H9 (cell line): ENCODE data around the gene TBX21. TPM values are rescaled to one million over a fixed set of nuclear protein-coding genes. Genes with fewer than 3 reads are reported as not detected.
A peak's percentile ranks its signal among the peaks of the same experiment; 100 is the strongest.

Experiments used
- DNase-seq: peaks from one replicate; pipeline ENCODE4 v3.0.0-alpha.2; 2017
- H2AFZ ChIP-seq: one replicate; pipeline ENCODE4 v1.6.1; 2013; ENCODE audit warnings: mild to moderate bottlenecking, low read length, control low read depth, moderate library complexity
- H2AK5ac ChIP-seq: 2 replicates; pipeline ENCODE4 v1.6.1; 2013; ENCODE audit warnings: low read length, control low read depth, mixed read lengths; ENCODE audit not compliant: insufficient read length
- H2BK120ac ChIP-seq: one replicate; pipeline ENCODE4 v1.6.1; 2013; ENCODE audit warnings: low read depth, mild to moderate bottlenecking, low read length, control low read depth, inconsistent platforms; ENCODE audit not compliant: poor library complexity, severe bottlenecking
- H2BK12ac ChIP-seq: 2 replicates; pipeline ENCODE4 v1.6.1; 2013; ENCODE audit warnings: low read length, control low read depth, mixed read lengths, low read depth; ENCODE audit not compliant: insufficient read length
- H2BK15ac ChIP-seq: 2 replicates; pipeline ENCODE4 v1.6.1; 2013; ENCODE audit warnings: low read depth, low read length, control low read depth
- H2BK20ac ChIP-seq: one replicate; pipeline ENCODE4 v1.6.1; 2013; ENCODE audit warnings: low read depth, mild to moderate bottlenecking, low read length, control low read depth, inconsistent platforms; ENCODE audit not compliant: poor library complexity, severe bottlenecking
- H2BK5ac ChIP-seq: 2 replicates; pipeline ENCODE4 v1.6.1; 2013; ENCODE audit warnings: low read length, control low read depth, mixed read lengths; ENCODE audit not compliant: insufficient read length
- H3K14ac ChIP-seq: 2 replicates; pipeline ENCODE4 v1.6.1; 2013; ENCODE audit warnings: low read length, control low read depth; ENCODE audit not compliant: insufficient read depth
- H3K18ac ChIP-seq: 2 replicates; pipeline ENCODE4 v1.6.1; 2013; ENCODE audit warnings: low read depth, mild to moderate bottlenecking, mixed read lengths, low read length, control low read depth; ENCODE audit not compliant: insufficient read length
- H3K23ac ChIP-seq: 2 replicates; pipeline ENCODE4 v1.6.1; 2013; ENCODE audit warnings: low read length, control low read depth, mixed read lengths, low read depth; ENCODE audit not compliant: insufficient read length
- H3K23me2 ChIP-seq: 2 replicates; pipeline ENCODE4 v1.6.1; 2013; ENCODE audit warnings: low read depth, mild to moderate bottlenecking, mixed read lengths, low read length, control low read depth; ENCODE audit not compliant: insufficient read length, poor library complexity, severe bottlenecking
- H3K27ac ChIP-seq: 2 replicates; pipeline ENCODE4 v1.5.1; 2013; ENCODE audit warnings: low read length, control low read depth, mixed read lengths, low read depth; ENCODE audit not compliant: insufficient read length
- H3K27me3 ChIP-seq: 2 replicates; pipeline ENCODE4 v1.6.1; 2013; ENCODE audit warnings: low read length, control low read depth, inconsistent platforms; ENCODE audit not compliant: insufficient read depth
- H3K4ac ChIP-seq: 2 replicates; pipeline ENCODE4 v1.6.1; 2013; ENCODE audit warnings: low read depth, mild to moderate bottlenecking, control low read depth, inconsistent platforms, low read length, moderate library complexity
- H3K4me1 ChIP-seq: 2 replicates; pipeline ENCODE4 v1.6.1; 2013; ENCODE audit warnings: low read length, control low read depth, inconsistent platforms; ENCODE audit not compliant: insufficient read depth
- H3K4me2 ChIP-seq: 2 replicates; pipeline ENCODE4 v1.6.1; 2013; ENCODE audit warnings: low read length, control low read depth, mixed read lengths; ENCODE audit not compliant: insufficient read length, insufficient read depth
- H3K56ac ChIP-seq: 2 replicates; pipeline ENCODE4 v1.6.1; 2013; ENCODE audit warnings: low read depth, mild to moderate bottlenecking, mixed read lengths, low read length, control low read depth; ENCODE audit not compliant: insufficient read length
- H3K79me1 ChIP-seq: 2 replicates; pipeline ENCODE4 v1.6.1; 2013; ENCODE audit warnings: low read depth, mild to moderate bottlenecking, moderate library complexity, low read length, control low read depth, inconsistent platforms; ENCODE audit not compliant: insufficient read depth, poor library complexity, severe bottlenecking
- H3K79me2 ChIP-seq: 2 replicates; pipeline ENCODE4 v1.6.1; 2013; ENCODE audit warnings: low read length, control low read depth, inconsistent platforms; ENCODE audit not compliant: insufficient read depth
- H3K9ac ChIP-seq: 2 replicates; pipeline ENCODE4 v1.6.1; 2013; ENCODE audit warnings: low read length, control low read depth, mixed read lengths; ENCODE audit not compliant: insufficient read length; ENCODE audit errors: extremely low read depth
- H3K9me3 ChIP-seq: one replicate; pipeline ENCODE4 v1.6.1; 2013; ENCODE audit warnings: low read depth, low read length, inconsistent platforms; ENCODE audit not compliant: control insufficient read depth
- H3T11ph ChIP-seq: one replicate; pipeline ENCODE4 v1.6.1; 2013; ENCODE audit warnings: mild to moderate bottlenecking, low read length, control low read depth, inconsistent platforms
- H4K20me1 ChIP-seq: one replicate; pipeline ENCODE4 v1.6.1; 2013; ENCODE audit not compliant: control insufficient read depth, insufficient read length, insufficient read depth
- H4K5ac ChIP-seq: 2 replicates; pipeline ENCODE4 v1.6.1; 2013; ENCODE audit warnings: low read depth, mild to moderate bottlenecking, mixed read lengths, low read length, control low read depth; ENCODE audit not compliant: insufficient read length
- H4K8ac ChIP-seq: replicated peaks from 2 replicates; pipeline ENCODE4 v1.6.1; 2013; ENCODE audit warnings: low read length, control low read depth, mixed read lengths, low read depth; ENCODE audit not compliant: insufficient read length
- H4K91ac ChIP-seq: 2 replicates; pipeline ENCODE4 v1.6.1; 2013; ENCODE audit warnings: low read depth, mild to moderate bottlenecking, moderate library complexity, mixed read lengths, low read length, control low read depth; ENCODE audit not compliant: insufficient read length
- H3K27ac Mint-ChIP-seq, 3 experiments: 2 replicates in 2 of 3; 3 replicates in 1 of 3; pipeline ENCODE4 v1.8.0; 2020 to 2021; ENCODE audit warnings: mixed read lengths in 3 of 3, mild to moderate bottlenecking in 1 of 3, moderate library complexity in 1 of 3
- H3K27me3 Mint-ChIP-seq: 2 replicates; pipeline ENCODE4 v1.8.0; 2021; ENCODE audit warnings: low read depth, mild to moderate bottlenecking, moderate library complexity, mixed read lengths
- H3K36me3 Mint-ChIP-seq, 3 experiments: 2 replicates in 2 of 3; 3 replicates in 1 of 3; pipeline ENCODE4 v1.8.0; 2020 to 2021; ENCODE audit warnings: low read depth in 3 of 3, mixed read lengths in 3 of 3; ENCODE audit not compliant: insufficient read depth in 1 of 3
- H3K4me1 Mint-ChIP-seq, 2 experiments: 2 replicates each; pipeline ENCODE4 v1.8.0; 2020; ENCODE audit warnings: mixed read lengths in 2 of 2
- H3K4me3 Mint-ChIP-seq, 2 experiments: 2 replicates in 1 of 2; 3 replicates in 1 of 2; pipeline ENCODE4 v1.8.0; 2020 to 2021; ENCODE audit warnings: mild to moderate bottlenecking in 2 of 2, mixed read lengths in 2 of 2, moderate library complexity in 1 of 2
- H3K9me3 Mint-ChIP-seq, 2 experiments: 2 replicates in 1 of 2; 3 replicates in 1 of 2; pipeline ENCODE4 v1.8.0; 2020; ENCODE audit warnings: mild to moderate bottlenecking in 2 of 2, mixed read lengths in 2 of 2, moderate library complexity in 1 of 2
- WGBS: extraction: QIAGEN DNeasy Blood & Tissue Kit; methylation state at CpG from one replicate; pipeline ENCODE4 v1.1.7; 2013; ENCODE audit warnings: missing lambda C conversion rate, low lambda C conversion rate, mixed read lengths; ENCODE audit not compliant: insufficient read length; ENCODE audit errors: extremely low coverage; 5-methylcytosine and 5-hydroxymethylcytosine counted together
- total RNA-seq: library from RNA; stranded (reverse); gene quantifications from 2 replicates; pipeline ENCODE4 v1.2.1, GENCODE V29; 2021
- TF ChIP-seq, protein P1 (sequence below): fragments of 200-600 bp; sonication (generic); conservative IDR thresholded peaks from 3 replicates; pipeline ENCODE4 v1.8.0; 2021; ENCODE audit warnings: antibody characterized with exemption, mild to moderate bottlenecking

Gene TBX21
- total RNA-seq, 1 experiment from 2014 or later, result not detected

DNA sequence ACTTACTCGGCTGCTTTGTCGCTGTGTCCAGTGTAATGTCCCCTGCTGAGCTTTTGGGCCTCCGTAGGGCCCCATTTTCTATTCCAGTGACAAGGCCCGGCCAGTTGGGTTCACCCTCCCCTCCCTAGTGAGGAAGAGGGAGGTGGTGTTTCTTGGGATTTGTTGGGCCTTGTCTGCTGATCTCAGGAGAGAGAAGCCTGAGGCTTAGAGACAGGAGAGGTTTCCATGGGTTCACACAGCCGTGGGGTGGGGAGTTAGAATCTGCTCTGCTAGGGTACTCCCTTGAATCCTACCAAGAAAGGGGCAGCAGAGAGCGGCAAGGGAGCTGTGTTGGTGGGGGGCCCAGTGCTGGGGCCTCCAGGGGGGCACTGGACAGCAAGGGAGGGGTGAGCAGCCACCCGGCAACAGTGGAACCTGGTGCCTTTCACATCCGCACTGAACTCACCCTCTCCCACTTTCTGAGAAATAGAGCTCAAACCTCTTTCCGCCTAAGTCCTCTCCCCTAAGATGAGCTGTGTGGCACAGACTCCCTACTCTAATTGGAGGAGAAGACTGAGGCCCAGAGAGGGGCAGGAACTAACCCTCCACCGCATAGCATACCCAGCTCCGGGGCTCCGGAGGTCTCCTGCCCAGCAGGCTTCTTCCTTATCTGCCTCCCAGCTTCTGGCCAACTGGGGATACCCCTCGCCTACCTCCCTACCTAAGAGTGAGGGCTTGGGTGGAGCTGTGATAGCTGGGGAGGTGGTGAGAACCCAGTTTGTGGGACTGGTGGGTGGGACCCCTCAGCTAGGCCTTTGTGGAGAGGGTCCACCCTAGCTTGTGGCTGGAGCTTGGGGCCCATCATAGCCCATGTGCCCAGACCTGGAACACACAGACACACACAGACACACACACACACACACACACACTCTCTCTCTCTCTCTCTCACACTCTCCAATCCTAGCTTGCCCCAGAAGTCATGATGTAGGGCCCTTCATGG is 32.3 kb upstream of the TBX21 start:
- Histone ChIP-seq H3K79me1 (no peaks in the 10 kb centered on the region), H3K4me2 (no peak overlapping the region), H4K5ac (no peak overlapping the region), H3K18ac (no peak overlapping the region), H3K9me3 (no peaks in the 10 kb centered on the region), H3K79me2 (no peaks in the 10 kb centered on the region), H3K14ac (no peak overlapping the region), H4K20me1 (no peaks in the 10 kb centered on the region), H2BK5ac (no peak overlapping the region), H4K8ac (no peak overlapping the region), H2AFZ (no peak overlapping the region), H2AK5ac (no peak overlapping the region), H3K4ac (no peak overlapping the region), H3K56ac (no peak overlapping the region), H3T11ph (no peak overlapping the region), H3K27ac (no peak overlapping the region), H2BK20ac (no peak overlapping the region), H3K4me1 (no peaks in the 10 kb centered on the region), H3K27me3 (no peaks in the 10 kb centered on the region), H2BK15ac (no peak overlapping the region), H3K9ac (no peak overlapping the region), H2BK120ac (no peak overlapping the region), H3K23me2 (peaks cover 5% of the 10 kb centered on the region), H2BK12ac (no peak overlapping the region), H3K23ac (no peak overlapping the region), H4K91ac (no peak overlapping the region)
- peaks cover 2% of the 10 kb centered on the region; the same call in 1 of the 2 replicates for H3K27me3 Mint-ChIP-seq
- peaks cover 3 to 20% of the 10 kb centered on the region in 2 experiments; a peak in 3 of 4 replicates for H3K4me1 Mint-ChIP-seq
- no peak overlapping the region for H3K4me3 Mint-ChIP-seq
- no peaks in the 10 kb centered on the region for H3K9me3 Mint-ChIP-seq
- TF ChIP-seq, protein P1, sequence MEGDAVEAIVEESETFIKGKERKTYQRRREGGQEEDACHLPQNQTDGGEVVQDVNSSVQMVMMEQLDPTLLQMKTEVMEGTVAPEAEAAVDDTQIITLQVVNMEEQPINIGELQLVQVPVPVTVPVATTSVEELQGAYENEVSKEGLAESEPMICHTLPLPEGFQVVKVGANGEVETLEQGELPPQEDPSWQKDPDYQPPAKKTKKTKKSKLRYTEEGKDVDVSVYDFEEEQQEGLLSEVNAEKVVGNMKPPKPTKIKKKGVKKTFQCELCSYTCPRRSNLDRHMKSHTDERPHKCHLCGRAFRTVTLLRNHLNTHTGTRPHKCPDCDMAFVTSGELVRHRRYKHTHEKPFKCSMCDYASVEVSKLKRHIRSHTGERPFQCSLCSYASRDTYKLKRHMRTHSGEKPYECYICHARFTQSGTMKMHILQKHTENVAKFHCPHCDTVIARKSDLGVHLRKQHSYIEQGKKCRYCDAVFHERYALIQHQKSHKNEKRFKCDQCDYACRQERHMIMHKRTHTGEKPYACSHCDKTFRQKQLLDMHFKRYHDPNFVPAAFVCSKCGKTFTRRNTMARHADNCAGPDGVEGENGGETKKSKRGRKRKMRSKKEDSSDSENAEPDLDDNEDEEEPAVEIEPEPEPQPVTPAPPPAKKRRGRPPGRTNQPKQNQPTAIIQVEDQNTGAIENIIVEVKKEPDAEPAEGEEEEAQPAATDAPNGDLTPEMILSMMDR, result no peak
- H3K36me3 Mint-ChIP-seq, result peaks cover 2 to 37% (median 13%) of the 10 kb centered on the region in 3 experiments; a peak in 6 of 7 replicates
- 0 out of 7 replicates have a peak overlapping the region, but pooled peaks of 1 of the 3 experiments have one; percentile 0 for H3K27ac Mint-ChIP-seq
- WGBS, result no CpG with 5 or more reads among the region's 13 CpGs
- DNase-seq, result no peak
